ENCODE measurements around the gene GMDS.
A peak's percentile ranks its signal among the peaks of the same experiment; 100 is the strongest.

Gene GMDS

DNA sequence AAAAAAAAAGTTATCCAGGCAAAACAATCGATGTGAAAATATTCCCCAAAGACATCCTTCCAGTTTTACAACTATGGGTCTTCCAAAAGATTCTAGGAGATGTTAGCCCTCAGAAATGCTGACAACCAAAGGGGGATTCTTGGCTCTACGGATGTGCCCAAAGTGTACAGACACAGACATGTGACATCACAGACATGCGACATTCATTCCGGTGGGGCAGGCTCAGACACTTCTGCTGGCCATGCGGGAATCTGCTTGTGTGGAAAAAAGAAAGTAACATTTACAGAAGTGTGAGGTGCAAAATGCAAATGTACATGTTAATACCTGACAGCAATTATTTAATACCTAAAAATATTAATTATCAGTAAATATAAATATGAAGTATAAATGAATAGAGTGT lies 367.1 kb downstream of the GMDS start:
- no peak for DNase-seq

DNA sequence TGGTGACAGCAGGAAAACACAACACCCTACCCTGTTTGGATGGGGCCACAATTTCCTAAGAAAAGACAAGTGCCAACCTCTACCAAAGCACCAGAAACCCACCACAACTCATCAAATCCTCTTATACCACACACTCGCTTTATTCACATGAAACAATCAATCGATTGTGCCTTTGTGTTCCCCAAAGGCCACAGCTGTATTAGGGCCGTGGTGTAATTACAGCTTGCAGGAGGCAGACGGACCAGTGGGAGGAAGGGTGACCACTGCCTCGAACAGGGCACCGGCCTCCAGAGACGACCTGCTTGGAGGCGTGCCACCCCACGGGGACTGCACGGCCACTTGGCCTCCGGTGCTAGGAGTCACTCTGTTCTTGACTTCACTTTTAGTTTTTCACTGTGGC lies 371.6 kb downstream of the GMDS start:
- no peak for DNase-seq

DNA sequence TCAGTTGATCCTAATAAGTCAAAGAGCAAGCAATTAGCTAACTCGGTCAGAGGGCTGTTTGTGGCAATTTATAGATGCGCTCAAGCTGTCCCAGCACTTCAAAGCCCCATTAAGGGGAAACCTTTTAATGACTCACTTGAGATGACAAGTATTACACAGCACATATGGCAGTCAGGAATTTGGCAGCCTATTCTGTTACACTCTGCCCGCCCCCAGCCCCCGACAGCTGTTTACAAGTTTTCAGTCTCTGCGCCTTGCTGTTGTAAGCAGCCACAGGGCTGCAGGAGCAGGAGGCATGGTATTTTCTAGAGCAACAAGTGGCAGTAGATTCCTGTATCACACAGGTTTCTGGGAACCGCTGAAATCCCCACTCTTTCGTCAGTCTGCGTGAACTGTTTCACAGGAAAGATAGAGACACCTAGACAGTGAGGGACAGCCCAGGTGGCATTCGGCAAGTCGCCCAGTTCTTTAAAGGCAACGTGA lies 372.7 kb downstream of the GMDS start:
- DNase-seq: no peak

DNA sequence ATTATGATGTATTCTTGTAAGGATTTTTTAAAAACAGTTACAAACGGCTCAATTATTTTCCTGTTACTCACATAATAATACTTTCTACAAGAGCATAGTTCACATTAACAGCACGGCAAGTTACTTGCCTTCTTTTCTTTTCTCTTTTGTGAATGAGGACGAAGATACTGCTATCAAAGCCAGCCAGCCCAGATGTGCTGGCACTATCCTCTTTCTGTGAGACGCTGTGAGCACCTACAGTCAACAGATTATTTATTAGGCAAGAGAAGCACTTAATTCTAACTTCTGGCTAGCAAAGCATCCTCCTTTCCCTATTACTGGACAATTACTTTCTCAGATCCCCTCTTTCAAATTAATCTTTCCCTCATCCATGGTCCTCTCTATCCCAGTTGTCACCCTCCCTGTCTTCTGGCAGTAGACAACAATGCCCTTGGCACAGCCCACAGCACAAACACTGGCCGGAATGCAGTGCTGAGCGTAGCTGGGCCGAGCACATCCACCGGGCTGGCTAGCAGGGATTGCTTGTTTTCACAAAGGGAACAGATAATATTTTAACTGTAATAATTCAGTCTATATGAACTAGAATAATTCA lies 373.6 kb downstream of the GMDS start:
- no peak for DNase-seq

DNA sequence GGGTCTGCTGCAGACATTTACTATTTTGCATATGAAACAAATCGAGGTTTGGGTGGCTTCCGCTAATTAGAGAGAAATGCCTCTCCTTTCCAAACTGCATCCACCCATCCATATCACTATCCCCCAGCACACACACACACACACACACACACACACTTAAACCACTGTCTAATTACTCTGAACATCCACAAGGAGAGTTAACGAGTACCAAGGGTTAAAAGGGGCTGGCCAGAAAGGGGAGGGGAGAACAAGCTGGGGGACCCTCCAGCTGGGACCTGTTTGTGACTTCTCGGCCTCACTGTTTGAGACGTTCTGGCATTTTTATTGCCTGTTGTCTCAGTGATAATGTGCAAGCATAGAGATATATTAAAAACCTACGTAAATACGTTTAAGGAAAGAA lies 374.5 kb downstream of the GMDS start:
- DNase-seq: no peak

DNA sequence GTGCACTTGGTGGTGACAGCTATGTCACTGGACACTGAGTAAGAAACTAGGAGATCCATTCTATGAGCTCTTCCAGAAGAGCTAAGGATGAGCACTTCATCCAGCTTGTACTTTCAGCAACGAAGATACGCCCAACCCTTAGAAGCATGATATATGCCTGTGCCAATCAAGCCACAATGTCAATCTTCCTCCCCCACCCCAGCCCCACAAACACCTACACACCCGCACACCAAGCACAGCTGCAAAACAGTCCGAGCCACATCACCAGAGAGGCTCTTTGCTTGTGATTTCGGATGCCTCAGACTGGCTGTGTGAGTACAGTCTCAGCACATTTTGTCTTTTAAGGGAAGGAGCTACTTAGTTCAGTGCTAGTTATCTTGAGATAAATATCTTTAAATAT lies 375.2 kb downstream of the GMDS start:
- DNase-seq: no peak

DNA sequence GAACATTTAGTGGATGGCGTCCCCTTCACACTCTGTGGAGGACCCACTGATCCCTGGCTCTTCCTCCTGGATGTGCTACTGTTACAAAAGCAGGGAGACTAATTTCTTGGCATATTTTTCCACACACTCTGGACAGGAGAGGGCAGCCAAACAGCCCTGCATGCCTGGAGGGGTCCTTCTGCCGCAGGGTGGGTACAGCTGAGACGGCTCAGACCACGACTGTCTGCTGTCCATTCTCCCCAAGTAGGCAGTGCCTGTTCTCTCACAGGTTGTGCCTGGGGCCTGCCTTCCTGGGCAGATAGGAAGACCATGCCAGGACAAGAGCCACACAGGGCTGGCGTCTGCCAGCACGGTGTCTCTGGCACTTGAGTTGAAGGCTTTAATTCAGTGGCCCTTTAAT lies 375.6 kb downstream of the GMDS start:
- DNase-seq: no peak

DNA sequence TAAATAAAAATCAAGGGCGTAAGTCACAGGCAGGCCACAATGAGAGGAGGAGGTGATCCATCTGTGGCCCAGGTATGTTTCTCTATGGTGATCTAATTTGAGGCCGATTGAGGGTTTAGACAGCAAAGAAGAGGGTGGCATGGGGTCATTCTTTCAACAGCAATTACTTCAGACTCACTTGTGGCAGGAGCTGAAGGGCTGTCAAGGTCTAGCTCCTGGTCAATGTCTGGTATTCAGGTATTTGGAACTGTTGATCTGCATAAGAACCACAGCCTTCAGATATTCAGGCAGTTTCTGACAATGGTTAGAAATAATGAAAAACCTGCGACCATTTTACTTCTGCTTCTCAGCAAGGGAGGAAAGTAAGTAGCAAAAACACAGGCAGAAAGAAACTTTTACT lies 376.1 kb downstream of the GMDS start:
- DNase-seq: no peak

DNA sequence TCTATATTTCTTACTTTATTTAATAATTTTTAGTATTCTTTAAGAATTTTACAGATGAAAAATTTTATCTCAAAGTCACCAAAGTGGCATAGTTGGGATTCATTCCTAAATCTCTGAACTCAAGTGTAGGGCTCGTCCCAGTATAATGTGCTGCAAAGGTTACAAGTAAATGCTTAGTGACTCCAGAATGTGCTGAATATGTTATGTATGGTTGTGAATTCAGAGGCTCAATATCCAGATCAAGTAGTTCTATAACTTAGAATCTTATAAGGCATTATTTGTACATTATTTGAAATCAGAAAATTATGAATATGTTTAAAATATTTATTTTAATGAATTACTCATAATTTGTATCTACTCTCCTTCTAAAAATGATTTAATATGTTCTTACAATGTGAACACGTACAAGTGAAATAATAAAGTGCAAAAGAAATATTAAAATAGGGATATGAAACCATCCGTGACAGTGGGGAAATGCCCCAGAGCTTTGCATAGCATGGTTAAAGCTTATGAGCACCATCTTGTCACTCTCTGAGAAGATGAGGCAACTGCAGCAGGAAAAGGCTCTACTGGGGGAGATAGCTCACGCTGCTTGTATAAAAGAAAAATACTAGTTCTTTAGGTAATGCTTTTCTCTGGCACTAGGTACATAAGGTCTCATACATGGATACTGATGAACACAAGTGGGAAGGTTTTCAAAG lies 376.7 kb downstream of the GMDS start:
- peak; percentile 61 for DNase-seq

DNA sequence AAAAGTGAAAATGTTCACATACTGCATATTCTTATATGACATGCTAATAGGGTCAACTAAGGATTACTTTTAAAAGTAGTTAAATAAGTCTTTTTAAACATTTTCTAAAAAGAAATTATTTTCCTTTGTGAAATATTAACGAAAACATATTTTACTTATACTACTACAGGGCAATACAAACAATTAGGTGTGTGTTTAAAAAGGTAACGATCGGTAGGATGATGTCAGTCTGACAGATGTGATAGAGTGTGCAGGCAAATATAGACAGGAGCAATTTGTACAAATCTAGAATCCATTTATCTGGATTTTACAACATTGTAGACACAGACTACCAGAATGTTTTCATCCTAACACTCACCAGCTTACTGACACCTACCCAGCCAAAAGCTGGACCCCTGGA lies 378.2 kb downstream of the GMDS start:
- DNase-seq: no peak

DNA sequence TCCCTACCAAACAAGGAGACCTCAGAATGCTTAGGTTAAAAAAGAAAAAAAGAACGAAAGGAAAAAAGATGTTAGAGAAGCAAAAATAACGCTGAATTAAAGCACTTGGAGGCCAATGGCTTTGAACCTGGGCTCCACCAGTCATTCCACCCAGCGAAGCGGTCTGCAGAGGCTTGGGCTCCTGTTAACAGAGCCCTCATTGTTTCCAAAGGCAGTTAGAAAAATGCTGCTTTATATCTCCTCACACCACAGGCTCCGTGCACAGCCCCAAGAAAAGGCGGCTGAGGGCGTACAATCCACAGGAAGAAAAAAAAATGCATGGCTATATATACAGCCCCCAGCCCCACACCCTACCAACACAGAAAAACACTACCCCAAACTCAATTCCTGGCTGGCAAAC lies 379.8 kb downstream of the GMDS start:
- no peak for DNase-seq

DNA sequence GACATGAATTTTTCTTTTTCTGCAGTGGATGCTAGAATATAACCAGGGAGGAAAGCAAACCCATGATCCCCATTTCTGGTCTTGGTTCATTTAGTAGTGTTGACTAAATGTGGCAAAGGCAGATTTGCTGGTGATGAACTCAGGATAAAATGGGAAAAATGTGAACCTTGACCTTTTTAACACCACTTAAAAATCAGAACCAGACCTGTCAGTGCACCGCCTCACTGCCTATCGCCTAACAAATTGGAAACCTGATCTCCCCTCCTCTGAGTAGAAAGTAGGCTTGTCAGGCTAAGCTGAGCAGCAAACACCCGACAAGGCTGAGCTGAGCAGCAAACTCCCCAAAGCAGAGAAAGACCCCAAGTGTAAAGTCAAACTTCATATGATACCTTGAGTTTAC lies 380.9 kb downstream of the GMDS start:
- DNase-seq: no peak

DNA sequence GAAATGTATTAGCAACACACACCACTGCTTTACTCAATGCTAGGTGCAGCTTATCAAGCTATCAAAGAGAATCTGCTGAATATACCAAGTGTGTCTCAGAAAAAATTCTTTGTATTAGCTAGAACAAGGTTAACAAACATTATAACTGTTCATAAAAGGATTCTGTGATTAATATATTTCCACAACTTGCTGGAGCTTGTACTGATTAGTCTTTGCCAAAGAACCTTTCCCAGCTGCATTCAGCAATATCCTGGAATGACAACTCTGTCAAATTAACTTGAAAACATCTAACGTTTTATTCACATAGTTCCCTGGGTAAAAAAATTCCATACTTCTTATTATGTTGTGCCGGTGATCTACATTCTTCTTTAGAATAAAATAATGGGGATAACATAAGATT lies 383.0 kb downstream of the GMDS start:
- DNase-seq: no peak

DNA sequence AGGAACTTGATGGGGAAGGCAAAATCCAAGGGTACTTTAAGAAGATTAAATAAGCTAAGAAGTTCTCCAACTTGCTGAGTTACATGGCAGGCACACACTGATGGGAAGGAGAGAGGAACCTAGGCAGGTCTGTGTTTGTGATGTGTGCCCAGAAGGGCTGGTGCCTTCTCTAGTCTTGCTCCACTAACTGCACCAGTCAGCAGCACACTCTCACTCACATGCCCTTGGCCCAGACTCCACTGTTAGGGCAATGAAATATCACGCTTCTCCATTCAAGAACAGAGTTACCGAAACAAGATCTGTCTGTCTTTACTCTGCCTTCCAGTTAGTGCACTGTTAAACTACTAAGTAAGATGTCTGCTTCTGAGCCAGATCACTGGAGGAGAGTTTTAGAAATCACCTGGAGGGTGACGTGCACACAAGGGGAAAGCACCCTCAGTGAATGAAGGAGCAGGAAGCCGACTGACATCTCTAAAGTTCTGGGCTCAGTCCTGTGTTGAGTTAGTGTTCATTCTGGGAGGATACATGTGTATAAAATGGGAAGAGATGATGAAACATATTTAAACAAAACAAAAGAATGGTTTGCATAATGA lies 384.6 kb downstream of the GMDS start:
- no peak for DNase-seq

DNA sequence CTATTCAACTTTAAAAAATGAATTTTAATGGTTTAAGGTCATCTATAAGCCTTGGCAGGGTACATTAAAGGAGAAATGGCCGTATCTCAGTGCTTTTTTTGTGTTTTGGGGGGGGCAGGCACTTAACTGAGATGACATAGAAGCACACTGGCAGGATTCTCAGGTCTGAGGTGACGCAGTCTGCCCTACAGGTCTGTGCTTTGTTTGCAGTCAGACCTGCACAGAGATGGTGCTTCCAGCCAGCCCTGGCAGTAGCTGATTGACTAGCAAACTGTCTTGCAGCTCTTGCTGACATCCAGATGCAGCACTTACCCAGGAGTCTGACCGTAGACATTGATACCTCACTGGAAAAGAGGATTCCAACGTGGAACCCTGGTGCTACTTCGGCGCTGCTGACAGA lies 386.5 kb downstream of the GMDS start:
- DNase-seq: no peak

DNA sequence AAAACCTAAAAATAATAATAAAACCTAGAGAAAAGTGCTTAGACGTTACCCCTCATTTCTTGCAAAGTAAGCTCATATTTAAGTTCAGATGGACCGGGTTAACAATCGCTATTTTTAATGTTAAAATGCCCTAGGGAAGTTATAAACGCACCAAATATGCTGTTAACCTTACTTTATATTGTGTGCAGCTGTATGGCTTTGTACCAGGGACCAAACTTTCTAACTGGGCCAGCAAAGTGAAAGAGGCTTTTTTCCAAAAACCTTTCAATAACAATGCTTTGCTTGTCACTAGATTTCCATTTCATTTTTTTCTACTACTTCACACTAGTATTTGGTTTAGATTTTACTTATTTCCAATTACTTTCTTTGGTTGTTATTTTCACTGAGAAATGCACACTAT lies 387.2 kb downstream of the GMDS start:
- DNase-seq: no peak

DNA sequence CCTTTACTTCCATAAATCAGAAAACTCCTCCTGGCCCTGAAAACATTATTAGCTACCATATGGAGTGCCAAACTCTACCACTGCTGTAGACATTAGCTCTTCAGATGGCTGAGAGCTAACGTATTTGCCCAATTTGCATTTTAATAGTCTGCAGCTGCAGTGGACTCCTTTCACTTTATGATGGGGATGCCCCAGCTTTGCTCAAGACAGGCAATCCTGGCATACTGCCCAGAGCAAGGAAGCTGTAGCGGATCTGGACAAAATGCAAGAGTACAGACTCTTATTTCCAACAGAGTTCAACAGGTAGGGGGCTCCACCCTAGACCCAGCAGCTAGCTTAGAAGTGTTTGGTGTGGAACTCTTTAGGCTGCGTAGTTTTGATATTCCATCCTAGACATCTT lies 389.0 kb downstream of the GMDS start:
- DNase-seq: peak; percentile 64

DNA sequence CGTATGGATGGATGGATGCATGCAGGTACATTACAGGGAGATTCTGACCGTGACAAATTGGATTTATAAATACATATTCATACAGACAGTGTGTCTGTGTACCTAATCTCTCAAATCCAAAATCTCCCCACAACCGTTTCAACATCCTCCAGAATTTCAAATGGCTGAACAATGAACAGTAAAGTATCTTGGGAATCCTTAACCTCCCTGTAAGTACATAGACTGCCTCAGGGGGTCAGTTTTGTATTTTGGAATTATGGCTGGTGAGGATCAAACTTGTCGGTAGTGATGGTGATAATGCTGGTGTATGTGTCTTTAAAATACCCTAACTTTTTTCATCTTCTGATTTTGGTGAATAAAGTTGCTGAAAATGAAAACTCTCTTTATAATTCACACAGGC lies 389.5 kb downstream of the GMDS start:
- DNase-seq: no peak

DNA sequence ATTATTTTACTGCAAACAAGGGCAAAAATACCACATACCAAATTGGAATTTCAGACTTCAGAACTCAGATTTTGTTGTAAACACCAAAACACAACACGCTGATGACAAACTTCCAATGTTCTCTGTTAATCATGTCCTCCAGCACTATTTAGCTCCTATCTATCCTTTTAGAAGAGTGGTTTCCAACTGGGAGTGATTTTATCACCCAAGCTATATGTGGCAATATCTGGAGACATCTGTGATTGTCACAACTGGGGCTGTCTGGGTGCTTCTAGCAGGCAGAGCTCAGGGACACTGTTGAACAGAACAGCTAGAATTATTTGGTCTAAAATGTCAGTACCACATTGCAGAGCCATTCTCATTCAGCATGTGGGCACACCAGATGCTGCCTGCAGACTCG lies 391.1 kb downstream of the GMDS start:
- DNase-seq: no peak

DNA sequence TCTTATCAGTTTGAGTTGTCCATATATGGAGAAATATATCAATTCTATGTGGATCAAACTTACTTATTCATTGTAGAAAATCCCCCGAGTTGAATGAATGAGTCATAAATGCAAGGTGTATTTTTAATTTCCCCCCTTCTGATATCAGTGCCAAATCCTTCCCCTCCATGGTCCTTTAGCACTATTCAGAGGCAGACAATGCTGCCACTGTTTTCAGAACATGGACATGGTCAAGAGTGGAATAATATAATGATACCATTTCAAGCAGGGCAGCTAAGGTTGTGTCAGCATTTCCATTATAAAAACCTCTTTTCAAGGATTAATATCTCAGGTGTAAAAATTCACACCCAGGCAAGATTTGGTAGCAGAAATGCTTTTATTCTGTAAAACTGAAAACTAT lies 391.6 kb downstream of the GMDS start:
- DNase-seq: no peak

DNA sequence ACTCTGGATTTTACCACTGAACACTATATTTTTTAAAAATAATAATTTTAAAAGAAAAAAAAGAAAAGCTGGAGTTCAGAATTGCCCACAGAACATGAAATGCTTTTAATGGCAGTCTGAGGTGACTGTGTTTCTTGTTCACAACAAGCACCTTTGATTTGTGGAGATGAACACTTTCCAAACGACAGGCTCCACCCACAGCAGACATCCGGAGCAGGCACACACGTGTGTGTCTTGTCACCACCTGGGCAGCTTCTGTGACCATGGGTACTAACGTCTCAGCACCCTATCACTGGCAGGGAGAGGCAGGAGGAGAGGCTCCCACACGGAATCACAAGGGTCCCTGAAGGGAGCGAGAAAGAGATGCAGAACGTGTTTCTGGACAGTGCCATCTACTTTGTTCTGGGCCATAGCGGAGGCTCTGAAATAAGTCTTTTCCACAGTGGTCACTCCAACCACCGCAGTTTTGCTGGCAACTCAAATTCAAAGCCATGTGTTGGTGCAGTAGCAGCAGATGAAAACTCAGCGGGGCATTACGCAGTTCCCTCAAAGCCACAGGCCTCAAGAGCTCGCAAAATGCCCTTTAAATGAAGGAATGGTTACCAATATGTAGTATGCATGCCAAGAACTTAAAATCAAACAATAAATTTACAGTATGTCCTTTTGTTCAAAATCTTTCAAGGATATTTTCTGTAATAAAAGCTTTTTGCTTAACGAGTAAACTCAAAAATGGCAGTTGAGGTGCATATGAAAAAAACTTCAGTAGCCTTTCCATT lies 393.5 kb downstream of the GMDS start:
- no peak for DNase-seq

DNA sequence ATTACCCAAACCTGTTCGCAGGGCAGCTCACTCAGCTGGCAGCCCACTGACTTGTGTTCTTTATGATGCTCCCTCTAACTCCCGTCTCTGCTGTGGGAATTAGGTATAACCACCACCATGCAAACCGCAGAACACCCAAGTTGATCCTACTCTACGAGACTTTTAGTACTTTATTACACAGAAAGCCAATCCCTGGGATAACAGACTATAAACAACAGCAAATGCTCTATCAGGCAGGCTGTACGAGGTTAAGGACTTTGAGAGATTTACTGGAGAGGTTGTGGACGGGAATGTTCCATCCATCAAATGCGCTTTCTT lies 394.6 kb downstream of the GMDS start:
- DNase-seq: no peak

DNA sequence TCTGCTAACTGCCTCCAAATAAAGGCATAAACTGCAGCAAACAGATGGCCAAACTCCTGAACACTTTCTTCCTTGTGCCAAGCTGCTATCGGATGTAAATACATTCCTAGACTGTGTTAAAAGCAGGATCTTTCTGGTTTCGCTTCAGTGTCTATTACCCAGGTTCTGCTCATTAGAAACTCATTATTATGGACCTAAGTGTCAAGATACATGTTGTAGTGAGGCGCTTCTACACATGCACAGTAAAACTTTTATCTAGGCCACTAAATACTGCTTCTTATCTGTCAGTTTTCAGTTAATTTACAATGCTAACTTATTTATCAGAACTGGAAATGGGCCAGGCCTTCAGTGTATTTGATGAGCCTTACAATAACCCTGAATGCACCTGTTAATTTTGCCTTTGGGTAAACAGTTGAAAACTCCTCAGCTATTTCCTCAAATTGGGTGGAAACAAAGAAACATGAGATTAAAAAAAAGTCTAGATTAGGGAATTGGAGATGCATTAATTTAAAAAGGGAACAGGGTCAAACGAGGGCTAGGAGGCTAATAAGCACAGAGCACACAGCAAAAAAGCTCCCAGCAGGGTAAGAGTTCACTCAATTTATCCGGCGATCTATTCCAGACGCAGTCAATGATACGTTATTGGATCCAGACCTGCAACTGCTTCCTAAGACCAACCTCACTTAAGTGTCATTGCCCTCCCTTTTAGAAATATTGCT lies 395.1 kb downstream of the GMDS start:
- no peak for DNase-seq
